H9 (cell line): Measurements from ENCODE around the gene TMEM63C. TPM values are rescaled to one million over a fixed set of nuclear protein-coding genes. Genes with fewer than 3 reads are reported as not detected.

ENCODE experiments used
- DNase-seq: peaks from one replicate; pipeline ENCODE4 v3.0.0-alpha.2; 2017
- H2AFZ ChIP-seq: one replicate; pipeline ENCODE4 v1.6.1; 2013; ENCODE audit warnings: mild to moderate bottlenecking, low read length, control low read depth, moderate library complexity
- H2AK5ac ChIP-seq: 2 replicates; pipeline ENCODE4 v1.6.1; 2013; ENCODE audit warnings: low read length, control low read depth, mixed read lengths; ENCODE audit not compliant: insufficient read length
- H2BK120ac ChIP-seq: one replicate; pipeline ENCODE4 v1.6.1; 2013; ENCODE audit warnings: low read depth, mild to moderate bottlenecking, low read length, control low read depth, inconsistent platforms; ENCODE audit not compliant: poor library complexity, severe bottlenecking
- H2BK12ac ChIP-seq: 2 replicates; pipeline ENCODE4 v1.6.1; 2013; ENCODE audit warnings: low read length, control low read depth, mixed read lengths, low read depth; ENCODE audit not compliant: insufficient read length
- H2BK15ac ChIP-seq: 2 replicates; pipeline ENCODE4 v1.6.1; 2013; ENCODE audit warnings: low read depth, low read length, control low read depth
- H2BK20ac ChIP-seq: one replicate; pipeline ENCODE4 v1.6.1; 2013; ENCODE audit warnings: low read depth, mild to moderate bottlenecking, low read length, control low read depth, inconsistent platforms; ENCODE audit not compliant: poor library complexity, severe bottlenecking
- H2BK5ac ChIP-seq: 2 replicates; pipeline ENCODE4 v1.6.1; 2013; ENCODE audit warnings: low read length, control low read depth, mixed read lengths; ENCODE audit not compliant: insufficient read length
- H3K14ac ChIP-seq: 2 replicates; pipeline ENCODE4 v1.6.1; 2013; ENCODE audit warnings: low read length, control low read depth; ENCODE audit not compliant: insufficient read depth
- H3K18ac ChIP-seq: 2 replicates; pipeline ENCODE4 v1.6.1; 2013; ENCODE audit warnings: low read depth, mild to moderate bottlenecking, mixed read lengths, low read length, control low read depth; ENCODE audit not compliant: insufficient read length
- H3K23ac ChIP-seq: 2 replicates; pipeline ENCODE4 v1.6.1; 2013; ENCODE audit warnings: low read length, control low read depth, mixed read lengths, low read depth; ENCODE audit not compliant: insufficient read length
- H3K23me2 ChIP-seq: 2 replicates; pipeline ENCODE4 v1.6.1; 2013; ENCODE audit warnings: low read depth, mild to moderate bottlenecking, mixed read lengths, low read length, control low read depth; ENCODE audit not compliant: insufficient read length, poor library complexity, severe bottlenecking
- H3K27ac ChIP-seq: 2 replicates; pipeline ENCODE4 v1.5.1; 2013; ENCODE audit warnings: low read length, control low read depth, mixed read lengths, low read depth; ENCODE audit not compliant: insufficient read length
- H3K27me3 ChIP-seq: 2 replicates; pipeline ENCODE4 v1.6.1; 2013; ENCODE audit warnings: low read length, control low read depth, inconsistent platforms; ENCODE audit not compliant: insufficient read depth
- H3K4ac ChIP-seq: 2 replicates; pipeline ENCODE4 v1.6.1; 2013; ENCODE audit warnings: low read depth, mild to moderate bottlenecking, control low read depth, inconsistent platforms, low read length, moderate library complexity
- H3K4me1 ChIP-seq: 2 replicates; pipeline ENCODE4 v1.6.1; 2013; ENCODE audit warnings: low read length, control low read depth, inconsistent platforms; ENCODE audit not compliant: insufficient read depth
- H3K4me2 ChIP-seq: 2 replicates; pipeline ENCODE4 v1.6.1; 2013; ENCODE audit warnings: low read length, control low read depth, mixed read lengths; ENCODE audit not compliant: insufficient read length, insufficient read depth
- H3K56ac ChIP-seq: 2 replicates; pipeline ENCODE4 v1.6.1; 2013; ENCODE audit warnings: low read depth, mild to moderate bottlenecking, mixed read lengths, low read length, control low read depth; ENCODE audit not compliant: insufficient read length
- H3K79me1 ChIP-seq: 2 replicates; pipeline ENCODE4 v1.6.1; 2013; ENCODE audit warnings: low read depth, mild to moderate bottlenecking, moderate library complexity, low read length, control low read depth, inconsistent platforms; ENCODE audit not compliant: insufficient read depth, poor library complexity, severe bottlenecking
- H3K79me2 ChIP-seq: 2 replicates; pipeline ENCODE4 v1.6.1; 2013; ENCODE audit warnings: low read length, control low read depth, inconsistent platforms; ENCODE audit not compliant: insufficient read depth
- H3K9ac ChIP-seq: 2 replicates; pipeline ENCODE4 v1.6.1; 2013; ENCODE audit warnings: low read length, control low read depth, mixed read lengths; ENCODE audit not compliant: insufficient read length; ENCODE audit errors: extremely low read depth
- H3K9me3 ChIP-seq: one replicate; pipeline ENCODE4 v1.6.1; 2013; ENCODE audit warnings: low read depth, low read length, inconsistent platforms; ENCODE audit not compliant: control insufficient read depth
- H3T11ph ChIP-seq: one replicate; pipeline ENCODE4 v1.6.1; 2013; ENCODE audit warnings: mild to moderate bottlenecking, low read length, control low read depth, inconsistent platforms
- H4K20me1 ChIP-seq: one replicate; pipeline ENCODE4 v1.6.1; 2013; ENCODE audit not compliant: control insufficient read depth, insufficient read length, insufficient read depth
- H4K5ac ChIP-seq: 2 replicates; pipeline ENCODE4 v1.6.1; 2013; ENCODE audit warnings: low read depth, mild to moderate bottlenecking, mixed read lengths, low read length, control low read depth; ENCODE audit not compliant: insufficient read length
- H4K8ac ChIP-seq: replicated peaks from 2 replicates; pipeline ENCODE4 v1.6.1; 2013; ENCODE audit warnings: low read length, control low read depth, mixed read lengths, low read depth; ENCODE audit not compliant: insufficient read length
- H4K91ac ChIP-seq: 2 replicates; pipeline ENCODE4 v1.6.1; 2013; ENCODE audit warnings: low read depth, mild to moderate bottlenecking, moderate library complexity, mixed read lengths, low read length, control low read depth; ENCODE audit not compliant: insufficient read length
- H3K27ac Mint-ChIP-seq, 3 experiments: 2 replicates in 2 of 3; 3 replicates in 1 of 3; pipeline ENCODE4 v1.8.0; 2020 to 2021; ENCODE audit warnings: mixed read lengths in 3 of 3, mild to moderate bottlenecking in 1 of 3, moderate library complexity in 1 of 3
- H3K27me3 Mint-ChIP-seq: 2 replicates; pipeline ENCODE4 v1.8.0; 2021; ENCODE audit warnings: low read depth, mild to moderate bottlenecking, moderate library complexity, mixed read lengths
- H3K36me3 Mint-ChIP-seq, 3 experiments: 2 replicates in 2 of 3; 3 replicates in 1 of 3; pipeline ENCODE4 v1.8.0; 2020 to 2021; ENCODE audit warnings: low read depth in 3 of 3, mixed read lengths in 3 of 3; ENCODE audit not compliant: insufficient read depth in 1 of 3
- H3K4me1 Mint-ChIP-seq, 2 experiments: 2 replicates each; pipeline ENCODE4 v1.8.0; 2020; ENCODE audit warnings: mixed read lengths in 2 of 2
- H3K4me3 Mint-ChIP-seq, 2 experiments: 2 replicates in 1 of 2; 3 replicates in 1 of 2; pipeline ENCODE4 v1.8.0; 2020 to 2021; ENCODE audit warnings: mild to moderate bottlenecking in 2 of 2, mixed read lengths in 2 of 2, moderate library complexity in 1 of 2
- H3K9me3 Mint-ChIP-seq, 2 experiments: 2 replicates in 1 of 2; 3 replicates in 1 of 2; pipeline ENCODE4 v1.8.0; 2020; ENCODE audit warnings: mild to moderate bottlenecking in 2 of 2, mixed read lengths in 2 of 2, moderate library complexity in 1 of 2
- WGBS: extraction: QIAGEN DNeasy Blood & Tissue Kit; methylation state at CpG from one replicate; pipeline ENCODE4 v1.1.7; 2013; ENCODE audit warnings: missing lambda C conversion rate, low lambda C conversion rate, mixed read lengths; ENCODE audit not compliant: insufficient read length; ENCODE audit errors: extremely low coverage; 5-methylcytosine and 5-hydroxymethylcytosine counted together
- total RNA-seq: library from RNA; stranded (reverse); gene quantifications from 2 replicates; pipeline ENCODE4 v1.2.1, GENCODE V29; 2021
- TF ChIP-seq, protein P1 (sequence below): fragments of 200-600 bp; sonication (generic); conservative IDR thresholded peaks from 3 replicates; pipeline ENCODE4 v1.8.0; 2021; ENCODE audit warnings: antibody characterized with exemption, mild to moderate bottlenecking

Gene TMEM63C
- total RNA-seq, 1 experiment from 2014 or later: 2.2 TPM

DNA sequence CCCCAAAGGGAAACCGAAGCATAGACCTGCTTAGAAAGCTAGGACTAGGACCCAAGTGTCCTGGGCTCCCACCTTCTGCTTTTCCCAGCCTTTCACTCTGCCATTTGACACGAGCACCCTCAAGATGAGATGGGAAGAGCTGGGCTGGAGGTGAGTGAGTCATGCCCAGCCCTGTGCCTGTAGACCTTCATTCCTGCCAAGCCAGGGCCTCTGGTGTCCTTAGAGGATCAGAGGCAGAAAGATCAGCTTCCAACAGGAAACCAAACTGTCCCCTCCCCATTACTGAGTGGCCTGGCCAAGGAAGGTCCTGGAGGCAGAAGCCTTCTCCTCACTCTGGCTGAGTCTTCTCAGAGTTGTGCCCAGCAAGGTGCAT lies 3.5 kb downstream of the TMEM63C start:
- Histone ChIP-seq H3K4me1 (peaks cover 3% of the 10 kb centered on the region; the same call in 1 of the 2 replicates), H3K23ac (no peak overlapping the region), H3T11ph (no peak overlapping the region), H3K56ac (no peak overlapping the region), H3K4ac (no peak overlapping the region), H4K20me1 (no peaks in the 10 kb centered on the region), H2BK120ac (no peak overlapping the region), H3K27ac (no peak overlapping the region), H4K8ac (no peak overlapping the region), H3K79me1 (no peaks in the 10 kb centered on the region), H2BK5ac (no peak overlapping the region), H2AK5ac (no peak overlapping the region), H2BK15ac (no peak overlapping the region), H4K91ac (no peak overlapping the region), H3K14ac (no peak overlapping the region), H3K79me2 (no peaks in the 10 kb centered on the region), H4K5ac (no peak overlapping the region), H2BK20ac (no peak overlapping the region), H2BK12ac (no peak overlapping the region), H3K4me2 (no peak overlapping the region), H2AFZ (no peak overlapping the region), H3K9ac (no peak overlapping the region), H3K18ac (no peak overlapping the region), H3K27me3 (no peaks in the 10 kb centered on the region), H3K9me3 (no peaks in the 10 kb centered on the region), H3K23me2 (peaks cover 8% of the 10 kb centered on the region)
- TF ChIP-seq, protein P1, sequence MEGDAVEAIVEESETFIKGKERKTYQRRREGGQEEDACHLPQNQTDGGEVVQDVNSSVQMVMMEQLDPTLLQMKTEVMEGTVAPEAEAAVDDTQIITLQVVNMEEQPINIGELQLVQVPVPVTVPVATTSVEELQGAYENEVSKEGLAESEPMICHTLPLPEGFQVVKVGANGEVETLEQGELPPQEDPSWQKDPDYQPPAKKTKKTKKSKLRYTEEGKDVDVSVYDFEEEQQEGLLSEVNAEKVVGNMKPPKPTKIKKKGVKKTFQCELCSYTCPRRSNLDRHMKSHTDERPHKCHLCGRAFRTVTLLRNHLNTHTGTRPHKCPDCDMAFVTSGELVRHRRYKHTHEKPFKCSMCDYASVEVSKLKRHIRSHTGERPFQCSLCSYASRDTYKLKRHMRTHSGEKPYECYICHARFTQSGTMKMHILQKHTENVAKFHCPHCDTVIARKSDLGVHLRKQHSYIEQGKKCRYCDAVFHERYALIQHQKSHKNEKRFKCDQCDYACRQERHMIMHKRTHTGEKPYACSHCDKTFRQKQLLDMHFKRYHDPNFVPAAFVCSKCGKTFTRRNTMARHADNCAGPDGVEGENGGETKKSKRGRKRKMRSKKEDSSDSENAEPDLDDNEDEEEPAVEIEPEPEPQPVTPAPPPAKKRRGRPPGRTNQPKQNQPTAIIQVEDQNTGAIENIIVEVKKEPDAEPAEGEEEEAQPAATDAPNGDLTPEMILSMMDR: no peak
- Mint-ChIP-seq H3K4me3 (no peak overlapping the region), H3K27me3 (peaks cover 9% of the 10 kb centered on the region), H3K9me3 (no peaks in the 10 kb centered on the region), H3K27ac (no peak overlapping the region; a peak in 1 of 7 replicates), H3K36me3 (no peaks in the 10 kb centered on the region), H3K4me1 (peaks cover 21 to 32% of the 10 kb centered on the region in 2 experiments)
- whole genome bisulfite sequencing: no CpG with 5 or more reads among the region's 2 CpGs
- no peak for DNase-seq
